H1 (cell line): ENCODE measurements around the gene FHDC1. TPM values are rescaled to one million over a fixed set of nuclear protein-coding genes. Genes with fewer than 3 reads are reported as not detected.
A peak's percentile ranks its signal among the peaks of the same experiment; 100 is the strongest.

ENCODE experiments used
- CTCF ChIA-PET: fragments of 300-600 bp; sonication (Branson Sonifier 250); formaldehyde crosslinking; loops from one replicate; lab custom pipeline; 2021; ENCODE audit not compliant: partially characterized antibody; lab: Charles Lee
- POLR2A ChIA-PET: fragments of 300-600 bp; sonication (Branson Sonifier 250); formaldehyde crosslinking; loops from one replicate; lab custom pipeline; 2021; ENCODE audit warnings: inconsistent platforms; ENCODE audit not compliant: partially characterized antibody; lab: Charles Lee
- DNase-seq, 2 experiments: peaks; one replicate each; pipeline versions ENCODE4 v3.0.0 to v3.0.0-alpha.2; 2010 to 2022; ENCODE audit warnings: low spot score in 2 of 2, low read depth in 1 of 2, mixed read lengths in 1 of 2
- FAIRE-seq: peaks from 2 replicates; lab custom pipeline; 2011; peaks lifted over from hg19 to GRCh38; lab: Jason Lieb, UNC
- H2AFZ ChIP-seq: 2 replicates; pipeline ENCODE4 v1.8.1; 2012; ENCODE audit warnings: low read length, inconsistent platforms
- H2AK5ac ChIP-seq: 2 replicates; pipeline ENCODE4 v1.6.1; 2013; ENCODE audit warnings: low read depth, low read length
- H2BK120ac ChIP-seq: replicated peaks from 2 replicates; pipeline ENCODE3; 2013; ENCODE audit warnings: low read depth, low read length, inconsistent platforms
- H2BK12ac ChIP-seq: 2 replicates; pipeline ENCODE4 v1.6.1; 2013; ENCODE audit warnings: low read depth, low read length
- H2BK15ac ChIP-seq: 2 replicates; pipeline ENCODE4 v1.6.1; 2013; ENCODE audit warnings: low read length
- H2BK20ac ChIP-seq: 2 replicates; pipeline ENCODE4 v1.6.1; 2013; ENCODE audit warnings: low read length
- H2BK5ac ChIP-seq: 2 replicates; pipeline ENCODE4 v1.6.1; 2013; ENCODE audit warnings: low read depth, low read length
- H3K14ac ChIP-seq: 2 replicates; pipeline ENCODE4 v1.6.1; 2013; ENCODE audit warnings: inconsistent platforms; ENCODE audit not compliant: insufficient read length
- H3K18ac ChIP-seq: 2 replicates; pipeline ENCODE4 v1.6.1; 2013; ENCODE audit warnings: low read length; ENCODE audit errors: extremely low read depth
- H3K23ac ChIP-seq: 2 replicates; pipeline ENCODE4 v1.6.1; 2013; ENCODE audit warnings: inconsistent platforms; ENCODE audit not compliant: insufficient read length
- H3K23me2 ChIP-seq: 2 replicates; pipeline ENCODE4 v1.6.1; 2013; ENCODE audit warnings: low read depth, low read length
- H3K27ac ChIP-seq: 2 replicates; pipeline ENCODE4 v1.6.1; 2011; ENCODE audit warnings: low read depth, low read length, inconsistent platforms
- H3K27me3 ChIP-seq, 4 experiments: replicated peaks in 1 of 4; 1 replicate in 1 of 4; 2 replicates in 3 of 4; pipeline versions ENCODE4 v1.6.1 to v1.8.1; 2011 to 2013; ENCODE audit warnings: low read length in 3 of 4, mild to moderate bottlenecking in 3 of 4, inconsistent platforms in 2 of 4, mixed read lengths in 2 of 4, moderate library complexity in 1 of 4; ENCODE audit not compliant: control insufficient read depth in 3 of 4, insufficient read depth in 3 of 4; ENCODE audit errors: extremely low read depth in 1 of 4
- H3K36me3 ChIP-seq, 4 experiments: 2 replicates each; pipeline versions ENCODE4 v1.6.1 to v1.8.1; 2011 to 2013; ENCODE audit warnings: mild to moderate bottlenecking in 4 of 4, low read length in 3 of 4, moderate library complexity in 2 of 4, control low read depth in 1 of 4, inconsistent platforms in 1 of 4; ENCODE audit not compliant: insufficient read depth in 4 of 4, control insufficient read depth in 2 of 4
- H3K4ac ChIP-seq: replicated peaks from 2 replicates; pipeline ENCODE3; 2013; ENCODE audit warnings: low read length, low read depth, mixed read lengths, inconsistent platforms; ENCODE audit not compliant: insufficient read length
- H3K4me1 ChIP-seq, 4 experiments: replicated peaks in 1 of 4; 1 replicate in 1 of 4; 2 replicates in 3 of 4; pipeline versions ENCODE4 v1.6.1 to v1.8.1; 2011 to 2013; ENCODE audit warnings: low read length in 3 of 4, inconsistent platforms in 2 of 4, mixed read lengths in 1 of 4; ENCODE audit not compliant: insufficient read depth in 4 of 4, control insufficient read depth in 3 of 4
- H3K4me2 ChIP-seq, 2 experiments: 2 replicates each; pipeline versions ENCODE4 v1.6.1 to v1.8.1; 2011 to 2013; ENCODE audit warnings: low read depth in 2 of 2, low read length in 2 of 2, control low read depth in 1 of 2, inconsistent platforms in 1 of 2, mild to moderate bottlenecking in 1 of 2; ENCODE audit not compliant: insufficient read depth in 1 of 2
- H3K4me3 ChIP-seq, 4 experiments: fragments of 200-600, 300-600 bp in 1 of 4; sonication (generic), shearing (Covaris generic), sonication (Bioruptor Twin) in 1 of 4; 2 replicates each; pipeline versions ENCODE4 v1.5.1 to v1.8.1; 2011 to 2016; ENCODE audit warnings: low read length in 4 of 4, low read depth in 3 of 4, control low read depth in 2 of 4, inconsistent platforms in 2 of 4, mild to moderate bottlenecking in 2 of 4, mixed read lengths in 1 of 4, moderate library complexity in 1 of 4; ENCODE audit not compliant: insufficient read depth in 2 of 4; ENCODE audit errors: extremely low read depth in 1 of 4
- H3K56ac ChIP-seq: replicated peaks from 2 replicates; pipeline ENCODE3; 2013; ENCODE audit warnings: low read depth, mild to moderate bottlenecking, mixed read lengths, low read length, inconsistent platforms; ENCODE audit not compliant: insufficient read length
- H3K79me1 ChIP-seq: 2 replicates; pipeline ENCODE4 v1.6.1; 2013; ENCODE audit warnings: low read depth, low read length, control low read depth
- H3K79me2 ChIP-seq, 2 experiments: 2 replicates each; pipeline versions ENCODE4 v1.6.1 to v1.8.1; 2012 to 2013; ENCODE audit warnings: low read length in 2 of 2, mild to moderate bottlenecking in 2 of 2, inconsistent platforms in 1 of 2; ENCODE audit not compliant: insufficient read depth in 2 of 2, control insufficient read depth in 1 of 2
- H3K9ac ChIP-seq, 4 experiments: replicated peaks in 1 of 4; 1 replicate in 1 of 4; 2 replicates in 3 of 4; pipeline versions ENCODE4 v1.6.1 to v1.8.1; 2011 to 2013; ENCODE audit warnings: low read depth in 3 of 4, low read length in 3 of 4, control low read depth in 2 of 4, mild to moderate bottlenecking in 2 of 4, moderate library complexity in 2 of 4, inconsistent platforms in 1 of 4; ENCODE audit errors: extremely low read depth in 1 of 4
- H3K9me3 ChIP-seq, 2 experiments: 2 replicates each; pipeline versions ENCODE4 v1.6.1 to v1.8.1; 2012 to 2013; ENCODE audit warnings: mild to moderate bottlenecking in 2 of 2, moderate library complexity in 2 of 2, control low read depth in 1 of 2, inconsistent platforms in 1 of 2, low read depth in 1 of 2, low read length in 1 of 2, mixed read lengths in 1 of 2; ENCODE audit not compliant: insufficient read depth in 2 of 2
- H4K20me1 ChIP-seq, 2 experiments: replicated peaks in 1 of 2; 2 replicates each; pipeline versions ENCODE3 to v1.8.1; 2011 to 2013; ENCODE audit warnings: inconsistent platforms in 2 of 2, low read length in 2 of 2, mild to moderate bottlenecking in 1 of 2; ENCODE audit not compliant: insufficient read depth in 2 of 2, control insufficient read depth in 1 of 2
- H4K5ac ChIP-seq: 2 replicates; pipeline ENCODE4 v1.6.1; 2013; ENCODE audit warnings: low read length, low read depth, mixed read lengths, inconsistent platforms; ENCODE audit not compliant: insufficient read length
- H4K8ac ChIP-seq: 2 replicates; pipeline ENCODE4 v1.8.0; 2013; ENCODE audit warnings: mild to moderate bottlenecking, moderate library complexity, low read length, inconsistent platforms; ENCODE audit not compliant: insufficient read depth; ENCODE audit errors: extremely low read depth
- H4K91ac ChIP-seq: replicated peaks from 2 replicates; pipeline ENCODE3; 2013; ENCODE audit warnings: low read length, mixed read lengths, inconsistent platforms; ENCODE audit not compliant: insufficient read length
- ASH2L ChIP-seq: fragments of 200-600, 300-600 bp; sonication (generic); IDR thresholded peaks from one replicate; pipeline ENCODE4 v1.7.1; 2017; ENCODE audit warnings: low read length
- JUN ChIP-seq: IDR thresholded peaks from 2 replicates; pipeline ENCODE4 v1.6.1; 2011; ENCODE audit warnings: low read depth, mild to moderate bottlenecking, improper control_type of control experiment, low read length
- SIX5 ChIP-seq: IDR thresholded peaks from 2 replicates; pipeline ENCODE4 v1.6.1; 2011; ENCODE audit warnings: mild to moderate bottlenecking, low read depth, low read length
- WGBS, 2 experiments: shearing (Covaris generic) in 1 of 2; methylation state at CpG; one replicate each; pipeline versions ENCODE4 v1.1.6 to v1.1.7; 2013 to 2015; ENCODE audit warnings: low lambda C conversion rate in 2 of 2, mixed read lengths in 2 of 2, inconsistent platforms in 1 of 2, low coverage in 1 of 2, missing lambda C conversion rate in 1 of 2; ENCODE audit not compliant: insufficient replicate concordance in 2 of 2, insufficient coverage in 1 of 2, insufficient read length in 1 of 2; ENCODE audit errors: extremely low coverage in 1 of 2, missing lambda C conversion rate in 1 of 2; 5-methylcytosine and 5-hydroxymethylcytosine counted together
- polyA plus RNA-seq, 7 experiments: library from polyadenylated mRNA; depleted of rRNA in 3 of 7; stranded (reverse) in 5 of 7; unstranded in 2 of 7; fragments of >200 nt in 5 of 7; fragments of 200-250 nt in 2 of 7; gene quantifications; 1 replicate in 5 of 7; 2 replicates in 1 of 7; 4 replicates in 1 of 7; pipeline versions ENCODE4 v1.2.1 to v1.2.3, GENCODE V29; 2011 to 2013; ENCODE audit warnings: missing spikeins in 2 of 7, mixed read lengths in 2 of 7
- total RNA-seq: library from RNA; stranded (reverse); fragmentation: NEBNext Ultra II Directional; extraction: Animal tissue kit (Norgen Biotek cat#: 25700); gene quantifications from 2 replicates; pipeline ENCODE4 v1.2.1, GENCODE V29; 2021

FHDC1 gene
- total and polyA plus RNA-seq, 2 of the 8 experiments (the other 6 are each of a cell fraction or from before 2014, with no cell fraction given) = 6.4 to 28.6 TPM

DNA sequence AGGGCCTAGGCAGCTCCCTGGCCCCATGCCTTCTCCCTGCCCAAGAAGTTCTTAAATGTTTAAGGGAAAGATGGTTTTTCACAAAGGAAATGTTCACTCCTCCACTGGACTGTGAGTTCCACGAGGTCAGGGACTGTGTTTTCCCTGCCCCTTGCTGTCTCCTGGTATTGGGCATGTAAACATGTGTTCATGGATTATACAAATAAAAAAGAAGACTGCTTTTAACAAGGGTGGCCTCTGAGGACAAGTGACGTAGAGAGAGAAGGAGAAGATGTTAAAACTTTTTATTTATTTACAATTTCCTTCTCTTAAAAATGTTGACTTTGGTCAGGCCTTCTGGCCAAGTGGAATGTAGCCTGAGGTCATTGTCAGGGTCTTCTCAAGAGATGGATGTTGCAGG, 66.0 kb downstream of the FHDC1 start:
- no peak overlapping the region for H2BK15ac ChIP-seq
- H2AFZ ChIP-seq = 0 out of 2 replicates have a peak overlapping the region, but pooled peaks have one; percentile 5
- H3K4ac ChIP-seq = peak overlapping the region; percentile 29
- peak overlapping the region; percentile 57 for H4K91ac ChIP-seq
- H3K36me3 ChIP-seq = no peaks in the 10 kb centered on the region
- peak overlapping the region; percentile 40; the same call in 1 of the 2 replicates for H2BK20ac ChIP-seq
- H2BK120ac ChIP-seq = peak overlapping the region; percentile 36
- no peak overlapping the region for H4K5ac ChIP-seq
- POLR2A ChIA-PET = no interaction called here
- DNase-seq = no peak
- no peak overlapping the region; the same call in 1 of the 2 replicates for H3K18ac ChIP-seq
- peak overlapping the region; percentile 42; the same call in 1 of the 2 replicates for H2BK12ac ChIP-seq
- no peak overlapping the region for H3K14ac ChIP-seq
- no peaks in the 10 kb centered on the region for H3K79me1 ChIP-seq
- no peaks in the 10 kb centered on the region for H4K20me1 ChIP-seq
- H3K4me2 ChIP-seq = no peak overlapping the region
- no peaks in the 10 kb centered on the region for H3K23me2 ChIP-seq
- H3K27ac ChIP-seq = no peak overlapping the region
- H3K4me3 ChIP-seq = no peak overlapping the region
- no peak overlapping the region for H3K9ac ChIP-seq
- no peak for FAIRE-seq
- CTCF ChIA-PET = interaction anchor here (1.2 to 2.5 kb wide), 3 partner anchors 83 to 126 kb away, joined by 4 to 8 read pairs (median 5); no protein-coding TSS in a partner anchor
- H3K4me1 ChIP-seq = peaks cover 0 to 13% (median 2%) of the 10 kb centered on the region in 4 experiments; a peak in 3 of 7 replicates
- no peaks in the 10 kb centered on the region; a peak in 1 of 7 replicates for H3K27me3 ChIP-seq
- TF ChIP-seq JUN = no peak
- no peak for TF ChIP-seq ASH2L
- TF ChIP-seq SIX5 = no peak
- TF ChIP-seq, all 59 proteins: peak for 0
- peak overlapping the region; percentile 82; the same call in 1 of the 2 replicates for H2BK5ac ChIP-seq
- no peak overlapping the region for H3K56ac ChIP-seq
- no peak overlapping the region for H3K23ac ChIP-seq
- no peaks in the 10 kb centered on the region for H3K79me2 ChIP-seq
- no peaks in the 10 kb centered on the region for H3K9me3 ChIP-seq
- 40% methylated on average over 2 of the region's 2 CpGs; no CpG with 5 or more reads in 1 of the 2 experiments for WGBS, 2 experiments
- no peak overlapping the region for H2AK5ac ChIP-seq
- H4K8ac ChIP-seq = no peak overlapping the region
